ENCODE data around the gene RSPRY1. TPM values are rescaled to one million over a fixed set of nuclear protein-coding genes. Genes with fewer than 3 reads are reported as not detected.

The RSPRY1 gene
- total RNA-seq, 1 experiment from 2014 or later: 24.9 TPM

DNA sequence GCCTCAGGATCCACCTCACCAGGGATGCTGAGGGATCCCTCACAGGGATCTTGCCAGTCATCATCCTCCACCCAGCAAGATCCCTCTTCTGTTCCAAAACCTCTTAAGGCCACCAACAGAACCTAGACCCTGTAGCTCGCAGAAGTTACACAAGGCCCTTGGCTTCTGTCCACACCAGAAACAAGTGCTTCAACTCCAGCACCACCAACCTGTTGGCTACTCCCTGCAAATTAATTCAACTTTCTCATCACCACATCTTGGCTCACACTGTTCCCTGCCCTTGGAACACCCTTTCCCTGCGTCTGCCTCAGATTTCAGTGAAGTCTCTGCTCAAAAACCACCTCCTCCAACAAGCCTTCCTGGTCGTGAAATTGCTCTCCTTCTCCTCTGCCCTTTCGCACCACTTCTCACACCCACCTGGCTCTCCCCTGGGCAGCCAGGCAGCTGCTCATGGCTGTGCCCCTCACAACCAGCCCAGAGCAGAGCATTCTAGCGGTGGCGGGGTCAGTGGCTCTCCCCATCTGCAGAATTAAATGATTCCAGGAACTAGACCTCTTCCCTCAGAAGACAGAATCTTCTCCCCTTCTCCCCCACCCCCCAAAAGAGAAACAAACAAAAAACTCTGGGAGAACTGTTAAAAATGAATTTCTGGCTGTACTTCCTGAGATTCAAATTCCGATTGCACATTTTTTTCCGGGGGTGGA, 96.5 kb downstream of the RSPRY1 start:
- intact Hi-C loops (cut with micrococcal nuclease): no loop called here
- no peak for DNase-seq (ENCODE audit: low read depth, low spot score)
- no peak overlapping the region for H3K27ac ChIP-seq (ENCODE audit: low read depth, low read length)
- H3K9me2 ChIP-seq (ENCODE audit: insufficient read depth): no peaks in the 10 kb centered on the region
- ATAC-seq: no peak
- ChIA-PET RAD21 (ENCODE audit: low non-redundant PET in 1 of 2, low total read pairs in 2 of 2, uncharacterized antibody in 2 of 2, unreplicated experiment in 2 of 2) (no interaction called here), POLR2A (no interaction called here), CTCF (no interaction called here)
- H4K20me1 ChIP-seq (ENCODE audit: insufficient read depth): no peaks in the 10 kb centered on the region
- no peaks in the 10 kb centered on the region for H3K9me3 ChIP-seq (ENCODE audit: control insufficient read depth in 1 of 2, insufficient read depth in 1 of 2, low read depth in 1 of 2, low read length in 2 of 2)
- TF ChIP-seq CBX3 (IDR thresholded peaks at IDR 0.05; ENCODE audit: low read depth): no peak
- no peak for TF ChIP-seq ZFX (IDR thresholded peaks at IDR 0.05)
- TF ChIP-seq POLR2A (IDR thresholded peaks at IDR 0.05; ENCODE audit: borderline replicate concordance, extremely low read depth, insufficient read depth, insufficient read length): no peak
- TF ChIP-seq SP1 (IDR thresholded peaks at IDR 0.05; ENCODE audit: low read depth): no peak
- TF ChIP-seq, protein P1, sequence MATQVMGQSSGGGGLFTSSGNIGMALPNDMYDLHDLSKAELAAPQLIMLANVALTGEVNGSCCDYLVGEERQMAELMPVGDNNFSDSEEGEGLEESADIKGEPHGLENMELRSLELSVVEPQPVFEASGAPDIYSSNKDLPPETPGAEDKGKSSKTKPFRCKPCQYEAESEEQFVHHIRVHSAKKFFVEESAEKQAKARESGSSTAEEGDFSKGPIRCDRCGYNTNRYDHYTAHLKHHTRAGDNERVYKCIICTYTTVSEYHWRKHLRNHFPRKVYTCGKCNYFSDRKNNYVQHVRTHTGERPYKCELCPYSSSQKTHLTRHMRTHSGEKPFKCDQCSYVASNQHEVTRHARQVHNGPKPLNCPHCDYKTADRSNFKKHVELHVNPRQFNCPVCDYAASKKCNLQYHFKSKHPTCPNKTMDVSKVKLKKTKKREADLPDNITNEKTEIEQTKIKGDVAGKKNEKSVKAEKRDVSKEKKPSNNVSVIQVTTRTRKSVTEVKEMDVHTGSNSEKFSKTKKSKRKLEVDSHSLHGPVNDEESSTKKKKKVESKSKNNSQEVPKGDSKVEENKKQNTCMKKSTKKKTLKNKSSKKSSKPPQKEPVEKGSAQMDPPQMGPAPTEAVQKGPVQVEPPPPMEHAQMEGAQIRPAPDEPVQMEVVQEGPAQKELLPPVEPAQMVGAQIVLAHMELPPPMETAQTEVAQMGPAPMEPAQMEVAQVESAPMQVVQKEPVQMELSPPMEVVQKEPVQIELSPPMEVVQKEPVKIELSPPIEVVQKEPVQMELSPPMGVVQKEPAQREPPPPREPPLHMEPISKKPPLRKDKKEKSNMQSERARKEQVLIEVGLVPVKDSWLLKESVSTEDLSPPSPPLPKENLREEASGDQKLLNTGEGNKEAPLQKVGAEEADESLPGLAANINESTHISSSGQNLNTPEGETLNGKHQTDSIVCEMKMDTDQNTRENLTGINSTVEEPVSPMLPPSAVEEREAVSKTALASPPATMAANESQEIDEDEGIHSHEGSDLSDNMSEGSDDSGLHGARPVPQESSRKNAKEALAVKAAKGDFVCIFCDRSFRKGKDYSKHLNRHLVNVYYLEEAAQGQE (IDR thresholded peaks at IDR 0.05; ENCODE audit: low read depth): no peak
- no peak for TF ChIP-seq ELF1 (IDR thresholded peaks at IDR 0.05; ENCODE audit: borderline replicate concordance, low read depth)
- TF ChIP-seq FOSL1 (IDR thresholded peaks at IDR 0.05; ENCODE audit: low read depth): no peak
- TF ChIP-seq, protein P2, sequence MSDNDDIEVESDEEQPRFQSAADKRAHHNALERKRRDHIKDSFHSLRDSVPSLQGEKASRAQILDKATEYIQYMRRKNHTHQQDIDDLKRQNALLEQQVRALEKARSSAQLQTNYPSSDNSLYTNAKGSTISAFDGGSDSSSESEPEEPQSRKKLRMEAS (IDR thresholded peaks at IDR 0.05): no peak
- no peak overlapping the region for H2AFZ ChIP-seq (ENCODE audit: low read depth, low read length, poor library complexity, severe bottlenecking)
- no peaks in the 10 kb centered on the region for H3K36me3 ChIP-seq (ENCODE audit: control insufficient read depth in 1 of 2, insufficient read depth in 2 of 2, low read length in 2 of 2)
- H3K4me1 ChIP-seq (ENCODE audit: control insufficient read depth in 1 of 2, insufficient read depth in 2 of 2, low read length in 2 of 2): peaks cover 35 to 36% of the 10 kb centered on the region in 2 experiments
- no peak overlapping the region for H3K4me2 ChIP-seq (ENCODE audit: low read length)
- no peak overlapping the region for H3K9ac ChIP-seq (ENCODE audit: low read length)
- BruUV-seq (replicated peaks): no TSS peak
- no peak overlapping the region for H3K4me3 ChIP-seq (replicated peaks in 1 of 2; ENCODE audit: low read depth in 1 of 2, low read length in 2 of 2)
- no peaks in the 10 kb centered on the region for H3K27me3 ChIP-seq (ENCODE audit: insufficient read depth, low read length)
- H3K79me2 ChIP-seq (ENCODE audit: insufficient read depth, low read length): no peaks in the 10 kb centered on the region

Data from HCT116 (cell line).